Measurements from ENCODE around the gene GRAMD1B. TPM values are rescaled to one million over a fixed set of nuclear protein-coding genes. Genes with fewer than 3 reads are reported as not detected.

Gene GRAMD1B
- total and polyA plus RNA-seq, 2 donors (not counting 1 experiment from before 2014, with no cell fraction given), result 0.58 to 11.6 TPM

- Histone ChIP-seq H3K4me2 (replicated peaks; ENCODE audit: low read depth, low read length, poor library complexity, severe bottlenecking) (peak overlapping the region; percentile 72), H3K4me1 (ENCODE audit: control insufficient read depth in 2 of 2, insufficient read depth in 2 of 2, low read length in 2 of 2) (peaks cover 0 to 6% of the 10 kb centered on the region in 2 donors), H3K9ac (ENCODE audit: low read length) (peak overlapping the region; percentile 43), H2AFZ (ENCODE audit: insufficient read depth, low read depth, low read length, poor library complexity, severe bottlenecking) (peak overlapping the region; percentile 66), H3K9me3 (ENCODE audit: control extremely low read depth in 1 of 3, control insufficient read depth in 2 of 3, insufficient read depth in 1 of 3, low read length in 2 of 3) (no peaks in the 10 kb centered on the region), H3K27ac (ENCODE audit: low read length in 2 of 2) (no peak overlapping the region), H3K4me3 (ENCODE audit: control extremely low read depth in 1 of 5, extremely low read depth in 1 of 5, insufficient read depth in 1 of 5, low read depth in 2 of 5, low read length in 4 of 5) (peak overlapping the region; percentile 25 to 42 (median 28)), H3K27me3 (replicated peaks in 1 of 4; ENCODE audit: control extremely low read depth in 1 of 4, control insufficient read depth in 3 of 4, insufficient read depth in 4 of 4, low read length in 3 of 4) (peaks cover 0 to 9% (median 2%) of the 10 kb centered on the region in 4 experiments), H3K36me3 (replicated peaks in 1 of 2; ENCODE audit: control extremely low read depth in 1 of 2, control insufficient read depth in 1 of 2, extremely low read depth in 1 of 2, insufficient read depth in 2 of 2, low read length in 1 of 2) (no peaks in the 10 kb centered on the region), H4K20me1 (ENCODE audit: control insufficient read depth, insufficient read depth, low read length, poor library complexity, severe bottlenecking) (no peaks in the 10 kb centered on the region), H3K79me2 (ENCODE audit: control insufficient read depth, insufficient read depth, low read length) (no peaks in the 10 kb centered on the region)
- peak overlapping the region; percentile 86 for H3K4me3 Mint-ChIP-seq
- peaks cover 12% of the 10 kb centered on the region for H3K4me1 Mint-ChIP-seq
- ChIA-PET CTCF (interaction anchor here (0.6 to 1.3 kb wide), 2 partner anchors 38 to 48 kb away, joined by 3 to 5 read pairs; no protein-coding TSS in a partner anchor), POLR2A (no interaction called here)
- ATAC-seq (ENCODE audit: low read depth), result peak; percentile 50
- intact Hi-C loops (cut with micrococcal nuclease), result no loop called here
- peak overlapping the region; percentile 37 for H3K27ac Mint-ChIP-seq
- under 1% methylated on average over 61 of the region's 68 CpGs for WGBS (ENCODE audit: insufficient coverage)
- DNase-seq, result peak; percentile 23
- H3K9me3 Mint-ChIP-seq (ENCODE audit: insufficient read depth), result no peaks in the 10 kb centered on the region
- H3K27me3 Mint-ChIP-seq, result peaks cover 24% of the 10 kb centered on the region
- no peak for TF ChIP-seq CTCF (IDR thresholded peaks at IDR 0.05)
- no peak for TF ChIP-seq EZH2 (IDR thresholded peaks at IDR 0.05; ENCODE audit: borderline replicate concordance, insufficient read depth, low read depth, low read length, poor library complexity, severe bottlenecking)
Measured at GRCh38 chr11:123430721-123431497, 840 bp downstream of the GRAMD1B start.

- no peak for TF ChIP-seq EZH2 (IDR thresholded peaks at IDR 0.05; ENCODE audit: borderline replicate concordance, insufficient read depth, low read depth, low read length, poor library complexity, severe bottlenecking)
- no peak for TF ChIP-seq CTCF (IDR thresholded peaks at IDR 0.05)
- no peak overlapping the region for H3K27ac ChIP-seq (ENCODE audit: low read length in 2 of 2)
- Mint-ChIP-seq H3K4me3 (peak overlapping the region; percentile 86), H3K27me3 (peaks cover 19% of the 10 kb centered on the region), H3K4me1 (peaks cover 12% of the 10 kb centered on the region), H3K27ac (no peak overlapping the region), H3K9me3 (ENCODE audit: insufficient read depth) (peaks cover 4% of the 10 kb centered on the region)
- H3K27me3 ChIP-seq (replicated peaks in 1 of 4; ENCODE audit: control extremely low read depth in 1 of 4, control insufficient read depth in 3 of 4, insufficient read depth in 4 of 4, low read length in 3 of 4), result peaks cover 0 to 9% (median 2%) of the 10 kb centered on the region in 4 experiments
- H3K36me3 ChIP-seq (replicated peaks in 1 of 2; ENCODE audit: control extremely low read depth in 1 of 2, control insufficient read depth in 1 of 2, extremely low read depth in 1 of 2, insufficient read depth in 2 of 2, low read length in 1 of 2), result no peaks in the 10 kb centered on the region
- ChIA-PET POLR2A (no interaction called here), CTCF (interaction anchor here (0.6 to 1.7 kb wide), 5 partner anchors 8 to 48 kb away, joined by 3 to 6 read pairs (median 5); no protein-coding TSS in a partner anchor)
- 40% methylated on average over 1 of the region's 7 CpGs for WGBS (ENCODE audit: insufficient coverage)
- H3K79me2 ChIP-seq (ENCODE audit: control insufficient read depth, insufficient read depth, low read length), result no peaks in the 10 kb centered on the region
- no peak overlapping the region for H3K9ac ChIP-seq (ENCODE audit: low read length)
- intact Hi-C loops (cut with micrococcal nuclease), result no loop called here
- H2AFZ ChIP-seq (ENCODE audit: insufficient read depth, low read depth, low read length, poor library complexity, severe bottlenecking), result no peak overlapping the region
- H3K4me2 ChIP-seq (replicated peaks; ENCODE audit: low read depth, low read length, poor library complexity, severe bottlenecking), result no peak overlapping the region
- peaks cover 0 to 6% of the 10 kb centered on the region in 2 donors for H3K4me1 ChIP-seq (ENCODE audit: control insufficient read depth in 2 of 2, insufficient read depth in 2 of 2, low read length in 2 of 2)
- no peaks in the 10 kb centered on the region for H4K20me1 ChIP-seq (ENCODE audit: control insufficient read depth, insufficient read depth, low read length, poor library complexity, severe bottlenecking)
- DNase-seq, result no peak
- no peak for ATAC-seq (ENCODE audit: low read depth)
- peak overlapping the region in 1 of 5 experiments; percentile 27 for H3K4me3 ChIP-seq (ENCODE audit: control extremely low read depth in 1 of 5, extremely low read depth in 1 of 5, insufficient read depth in 1 of 5, low read depth in 2 of 5, low read length in 4 of 5)
- H3K9me3 ChIP-seq (ENCODE audit: control extremely low read depth in 1 of 3, control insufficient read depth in 2 of 3, insufficient read depth in 1 of 3, low read length in 2 of 3), result no peaks in the 10 kb centered on the region
Measured at GRCh38 chr11:123431619-123432018, 1.6 kb downstream of the GRAMD1B start.
